ENCODE data around the gene MRPL23. TPM values are rescaled to one million over a fixed set of nuclear protein-coding genes. Genes with fewer than 3 reads are reported as not detected.

MRPL23 gene
- total RNA-seq, 1 experiment from 2014 or later, result 109 TPM

DNA sequence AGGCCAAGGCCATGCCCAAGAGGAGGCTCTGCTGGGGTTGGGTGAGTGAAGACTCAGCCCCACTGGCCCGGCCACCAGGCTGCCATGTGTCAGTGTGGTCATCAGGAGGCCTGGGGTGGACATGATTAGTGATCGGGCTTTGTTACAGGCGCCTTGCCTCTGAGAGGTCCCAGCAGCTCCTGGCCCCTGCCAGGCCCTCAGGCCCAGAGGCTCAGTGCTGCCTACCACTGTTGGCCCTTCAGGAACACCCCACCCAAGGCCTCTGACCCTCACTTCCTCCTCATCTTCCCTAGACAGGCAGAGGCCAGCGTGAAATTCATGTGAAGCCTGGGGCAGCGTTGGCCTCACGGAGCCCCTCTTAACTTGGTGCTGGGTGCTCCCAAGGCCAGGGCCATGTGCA, 2.2 kb downstream of the MRPL23 start:
- Histone ChIP-seq H3K27me3 (ENCODE audit: insufficient read depth, low read length) (no peaks in the 10 kb centered on the region), H3K4me3 (replicated peaks in 1 of 2; ENCODE audit: low read depth in 1 of 2, low read length in 2 of 2) (no peak overlapping the region), H3K9ac (ENCODE audit: low read length) (no peak overlapping the region), H4K20me1 (ENCODE audit: insufficient read depth) (no peaks in the 10 kb centered on the region), H3K27ac (ENCODE audit: low read depth, low read length) (no peak overlapping the region), H3K79me2 (ENCODE audit: insufficient read depth, low read length) (no peaks in the 10 kb centered on the region), H3K36me3 (ENCODE audit: control insufficient read depth in 1 of 2, insufficient read depth in 2 of 2, low read length in 2 of 2) (no peaks in the 10 kb centered on the region), H3K4me1 (ENCODE audit: control insufficient read depth in 1 of 2, insufficient read depth in 2 of 2, low read length in 2 of 2) (no peaks in the 10 kb centered on the region), H2AFZ (ENCODE audit: low read depth, low read length, poor library complexity, severe bottlenecking) (no peak overlapping the region), H3K4me2 (ENCODE audit: low read length) (no peak overlapping the region), H3K9me3 (ENCODE audit: control insufficient read depth in 1 of 2, insufficient read depth in 1 of 2, low read depth in 1 of 2, low read length in 2 of 2) (no peaks in the 10 kb centered on the region), H3K9me2 (ENCODE audit: insufficient read depth) (no peaks in the 10 kb centered on the region)
- ATAC-seq, result no peak
- no peak for DNase-seq (ENCODE audit: low read depth, low spot score)
- ChIA-PET RAD21 (ENCODE audit: low non-redundant PET in 1 of 2, low total read pairs in 2 of 2, uncharacterized antibody in 2 of 2, unreplicated experiment in 2 of 2) (no interaction called here), CTCF (interaction anchor here (0.9 to 4.2 kb wide), 7 partner anchors 10 to 297 kb away, joined by 3 to 43 read pairs (median 7); partner anchors contain the start of gene SYT8), POLR2A (no interaction called here)
- no peak for TF ChIP-seq EZH2phosphoT487 (IDR thresholded peaks at IDR 0.05; ENCODE audit: borderline replicate concordance)
- no peak for TF ChIP-seq ZNF274 (IDR thresholded peaks at IDR 0.05; ENCODE audit: low read depth, low read length)
- no peak for TF ChIP-seq SIN3A (IDR thresholded peaks at IDR 0.05; ENCODE audit: low read depth)
- TF ChIP-seq TCF7L2 (IDR thresholded peaks at IDR 0.05; ENCODE audit: borderline replicate concordance, extremely low read depth, insufficient read depth, insufficient read length), result no peak
- BruUV-seq (replicated peaks), result no TSS peak
- intact Hi-C loops (cut with micrococcal nuclease), result loop anchor here (10.0 kb wide), 1 partner anchor 55 kb away; the partner anchor contains the start of gene PRR33

DNA sequence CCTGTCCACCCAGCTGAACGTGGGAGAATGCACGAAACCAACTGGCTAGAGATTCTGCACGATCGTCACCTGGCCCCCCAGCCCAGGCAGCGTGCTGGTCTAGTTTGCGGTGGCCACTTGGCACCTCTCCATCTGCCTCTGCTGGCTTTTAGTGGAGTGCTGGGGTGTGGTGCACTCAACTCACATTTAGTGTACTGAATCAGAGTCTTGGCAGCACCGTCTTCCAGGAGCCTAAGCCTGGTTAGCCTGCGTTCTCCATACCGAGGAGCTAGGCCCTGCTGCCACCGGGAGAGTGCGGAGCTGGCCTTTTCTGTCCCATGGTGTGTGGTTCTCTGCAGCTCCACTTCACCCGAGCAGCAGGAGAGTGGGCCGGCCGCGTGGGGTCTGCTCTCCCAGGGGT, 2.8 kb downstream of the MRPL23 start:
- DNase-seq (ENCODE audit: low read depth, low spot score) (no peak), ATAC-seq (no peak)
- ChIA-PET RAD21 (ENCODE audit: low non-redundant PET in 1 of 2, low total read pairs in 2 of 2, uncharacterized antibody in 2 of 2, unreplicated experiment in 2 of 2) (no interaction called here), POLR2A (no interaction called here), CTCF (interaction anchor here (4.2 kb wide), 1 partner anchor 201 kb away, joined by 43 read pairs; no protein-coding TSS in a partner anchor)
- H3K4me3 ChIP-seq (replicated peaks in 1 of 2; ENCODE audit: low read depth in 1 of 2, low read length in 2 of 2), result no peak overlapping the region
- no peaks in the 10 kb centered on the region for H3K9me2 ChIP-seq (ENCODE audit: insufficient read depth)
- no peak overlapping the region for H3K9ac ChIP-seq (ENCODE audit: low read length)
- no peaks in the 10 kb centered on the region for H3K27me3 ChIP-seq (ENCODE audit: insufficient read depth, low read length)
- no TSS peak for BruUV-seq (replicated peaks)
- no peaks in the 10 kb centered on the region for H3K4me1 ChIP-seq (ENCODE audit: control insufficient read depth in 1 of 2, insufficient read depth in 2 of 2, low read length in 2 of 2)
- no peaks in the 10 kb centered on the region for H3K36me3 ChIP-seq (ENCODE audit: control insufficient read depth in 1 of 2, insufficient read depth in 2 of 2, low read length in 2 of 2)
- H3K4me2 ChIP-seq (ENCODE audit: low read length), result no peak overlapping the region
- intact Hi-C loops (cut with micrococcal nuclease), result loop anchor here (10.0 kb wide), 1 partner anchor 55 kb away; the partner anchor contains the start of gene PRR33
- H4K20me1 ChIP-seq (ENCODE audit: insufficient read depth), result no peaks in the 10 kb centered on the region
- H3K79me2 ChIP-seq (ENCODE audit: insufficient read depth, low read length), result no peaks in the 10 kb centered on the region
- no peak overlapping the region for H3K27ac ChIP-seq (ENCODE audit: low read depth, low read length)
- H2AFZ ChIP-seq (ENCODE audit: low read depth, low read length, poor library complexity, severe bottlenecking), result no peak overlapping the region
- TF ChIP-seq ELF1 (IDR thresholded peaks at IDR 0.05; ENCODE audit: borderline replicate concordance, low read depth) (no peak), ZFX (IDR thresholded peaks at IDR 0.05) (no peak), SRF (IDR thresholded peaks at IDR 0.05; ENCODE audit: low read depth) (no peak), ZNF274 (IDR thresholded peaks at IDR 0.05; ENCODE audit: low read depth, low read length) (no peak), FOSL1 (IDR thresholded peaks at IDR 0.05; ENCODE audit: low read depth) (no peak)
- TF ChIP-seq, protein P1, sequence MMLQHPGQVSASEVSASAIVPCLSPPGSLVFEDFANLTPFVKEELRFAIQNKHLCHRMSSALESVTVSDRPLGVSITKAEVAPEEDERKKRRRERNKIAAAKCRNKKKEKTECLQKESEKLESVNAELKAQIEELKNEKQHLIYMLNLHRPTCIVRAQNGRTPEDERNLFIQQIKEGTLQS (IDR thresholded peaks at IDR 0.05), result no peak
- TF ChIP-seq, protein P2, sequence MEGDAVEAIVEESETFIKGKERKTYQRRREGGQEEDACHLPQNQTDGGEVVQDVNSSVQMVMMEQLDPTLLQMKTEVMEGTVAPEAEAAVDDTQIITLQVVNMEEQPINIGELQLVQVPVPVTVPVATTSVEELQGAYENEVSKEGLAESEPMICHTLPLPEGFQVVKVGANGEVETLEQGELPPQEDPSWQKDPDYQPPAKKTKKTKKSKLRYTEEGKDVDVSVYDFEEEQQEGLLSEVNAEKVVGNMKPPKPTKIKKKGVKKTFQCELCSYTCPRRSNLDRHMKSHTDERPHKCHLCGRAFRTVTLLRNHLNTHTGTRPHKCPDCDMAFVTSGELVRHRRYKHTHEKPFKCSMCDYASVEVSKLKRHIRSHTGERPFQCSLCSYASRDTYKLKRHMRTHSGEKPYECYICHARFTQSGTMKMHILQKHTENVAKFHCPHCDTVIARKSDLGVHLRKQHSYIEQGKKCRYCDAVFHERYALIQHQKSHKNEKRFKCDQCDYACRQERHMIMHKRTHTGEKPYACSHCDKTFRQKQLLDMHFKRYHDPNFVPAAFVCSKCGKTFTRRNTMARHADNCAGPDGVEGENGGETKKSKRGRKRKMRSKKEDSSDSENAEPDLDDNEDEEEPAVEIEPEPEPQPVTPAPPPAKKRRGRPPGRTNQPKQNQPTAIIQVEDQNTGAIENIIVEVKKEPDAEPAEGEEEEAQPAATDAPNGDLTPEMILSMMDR (IDR thresholded peaks at IDR 0.05 in 2 of 3, conservative IDR thresholded peaks at IDR 0.05 in 1 of 3; ENCODE audit: borderline replicate concordance in 1 of 3, insufficient read depth in 1 of 3, low read depth in 2 of 3, low read length in 2 of 3), result no peak
- TF ChIP-seq, protein P3, sequence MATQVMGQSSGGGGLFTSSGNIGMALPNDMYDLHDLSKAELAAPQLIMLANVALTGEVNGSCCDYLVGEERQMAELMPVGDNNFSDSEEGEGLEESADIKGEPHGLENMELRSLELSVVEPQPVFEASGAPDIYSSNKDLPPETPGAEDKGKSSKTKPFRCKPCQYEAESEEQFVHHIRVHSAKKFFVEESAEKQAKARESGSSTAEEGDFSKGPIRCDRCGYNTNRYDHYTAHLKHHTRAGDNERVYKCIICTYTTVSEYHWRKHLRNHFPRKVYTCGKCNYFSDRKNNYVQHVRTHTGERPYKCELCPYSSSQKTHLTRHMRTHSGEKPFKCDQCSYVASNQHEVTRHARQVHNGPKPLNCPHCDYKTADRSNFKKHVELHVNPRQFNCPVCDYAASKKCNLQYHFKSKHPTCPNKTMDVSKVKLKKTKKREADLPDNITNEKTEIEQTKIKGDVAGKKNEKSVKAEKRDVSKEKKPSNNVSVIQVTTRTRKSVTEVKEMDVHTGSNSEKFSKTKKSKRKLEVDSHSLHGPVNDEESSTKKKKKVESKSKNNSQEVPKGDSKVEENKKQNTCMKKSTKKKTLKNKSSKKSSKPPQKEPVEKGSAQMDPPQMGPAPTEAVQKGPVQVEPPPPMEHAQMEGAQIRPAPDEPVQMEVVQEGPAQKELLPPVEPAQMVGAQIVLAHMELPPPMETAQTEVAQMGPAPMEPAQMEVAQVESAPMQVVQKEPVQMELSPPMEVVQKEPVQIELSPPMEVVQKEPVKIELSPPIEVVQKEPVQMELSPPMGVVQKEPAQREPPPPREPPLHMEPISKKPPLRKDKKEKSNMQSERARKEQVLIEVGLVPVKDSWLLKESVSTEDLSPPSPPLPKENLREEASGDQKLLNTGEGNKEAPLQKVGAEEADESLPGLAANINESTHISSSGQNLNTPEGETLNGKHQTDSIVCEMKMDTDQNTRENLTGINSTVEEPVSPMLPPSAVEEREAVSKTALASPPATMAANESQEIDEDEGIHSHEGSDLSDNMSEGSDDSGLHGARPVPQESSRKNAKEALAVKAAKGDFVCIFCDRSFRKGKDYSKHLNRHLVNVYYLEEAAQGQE (IDR thresholded peaks at IDR 0.05; ENCODE audit: low read depth), result no peak
- no peaks in the 10 kb centered on the region for H3K9me3 ChIP-seq (ENCODE audit: control insufficient read depth in 1 of 2, insufficient read depth in 1 of 2, low read depth in 1 of 2, low read length in 2 of 2)

Data from HCT116 (cell line).